GM21717 (cell line): ENCODE results near the gene ABCC10.
"Not testable (repeated sequence)": the region's sequence is repeated elsewhere in the genome, so short reads cannot be mapped to it uniquely, and the experiment has no call there.

Source experiments
- ATAC-seq: cut with Tn5 transposase; IDR thresholded peaks from one replicate; pipeline ENCODE4 v1.9.1; 2021; ENCODE audit warnings: mild to moderate bottlenecking, moderate library complexity; ENCODE audit not compliant: unreplicated experiment

Gene ABCC10

DNA sequence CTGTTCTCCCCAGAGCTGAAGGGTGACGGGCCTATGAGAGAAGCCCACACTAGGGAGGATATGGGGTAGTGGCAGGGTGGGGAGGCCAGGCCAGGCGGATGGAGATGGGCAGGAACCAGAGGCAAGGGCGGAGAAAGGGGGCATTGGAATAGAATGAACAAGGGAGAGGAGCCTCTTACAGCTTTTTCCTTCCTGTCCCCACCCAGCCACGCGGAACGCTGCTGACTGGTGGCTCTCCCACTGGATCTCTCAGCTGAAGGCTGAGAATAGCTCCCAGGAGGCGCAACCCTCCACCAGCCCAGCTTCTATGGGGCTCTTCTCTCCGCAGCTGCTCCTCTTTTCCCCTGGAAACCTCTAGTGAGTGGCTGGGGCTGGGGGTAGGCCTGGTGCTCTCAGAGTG lies 17.2 kb downstream of the ABCC10 start:
- ATAC-seq: no peak

DNA sequence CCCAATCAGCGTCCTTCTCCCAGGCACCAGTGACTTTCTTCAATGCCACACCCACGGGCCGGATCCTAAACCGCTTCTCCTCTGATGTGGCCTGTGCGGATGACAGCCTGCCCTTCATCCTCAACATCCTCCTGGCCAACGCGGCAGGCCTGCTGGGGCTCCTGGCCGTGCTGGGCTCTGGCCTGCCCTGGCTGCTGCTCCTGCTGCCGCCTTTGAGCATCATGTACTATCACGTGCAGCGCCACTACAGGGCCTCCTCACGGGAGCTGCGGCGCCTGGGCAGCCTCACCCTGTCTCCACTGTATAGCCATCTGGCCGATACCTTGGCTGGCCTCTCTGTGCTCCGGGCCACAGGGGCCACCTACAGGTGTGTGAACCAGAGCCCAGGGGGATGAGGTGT lies 18.2 kb downstream of the ABCC10 start:
- no peak for ATAC-seq

DNA sequence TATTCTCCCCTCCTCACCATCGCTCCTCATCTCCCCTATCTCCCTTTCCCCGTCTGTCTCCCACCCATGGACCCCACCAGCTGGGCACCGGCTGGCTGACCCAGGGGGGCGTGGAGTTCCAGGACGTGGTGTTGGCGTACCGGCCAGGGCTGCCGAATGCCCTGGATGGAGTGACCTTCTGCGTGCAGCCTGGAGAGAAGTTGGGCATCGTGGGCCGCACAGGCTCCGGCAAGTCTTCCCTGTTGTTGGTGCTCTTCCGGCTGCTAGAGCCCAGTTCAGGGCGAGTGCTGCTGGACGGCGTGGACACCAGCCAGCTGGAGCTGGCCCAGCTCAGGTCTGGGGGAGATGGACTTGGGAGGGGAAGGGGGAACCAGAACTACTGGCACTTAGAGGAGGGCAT lies 20.3 kb downstream of the ABCC10 start:
- no peak for ATAC-seq

DNA sequence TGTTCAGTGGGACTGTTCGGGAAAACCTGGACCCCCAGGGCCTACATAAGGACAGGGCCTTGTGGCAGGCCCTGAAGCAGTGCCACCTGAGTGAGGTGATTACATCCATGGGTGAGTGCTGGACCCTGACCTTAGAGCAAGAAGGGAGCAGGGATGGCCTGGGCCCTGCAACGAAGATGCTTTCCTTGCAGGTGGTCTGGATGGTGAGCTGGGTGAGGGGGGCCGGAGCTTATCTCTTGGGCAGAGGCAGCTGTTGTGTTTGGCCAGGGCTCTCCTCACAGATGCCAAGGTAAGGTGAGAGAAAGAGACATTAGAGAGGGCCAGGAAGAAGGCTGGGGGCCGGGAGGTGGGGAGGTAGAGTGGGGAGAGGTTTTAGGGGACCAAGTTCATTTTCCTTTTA lies 21.6 kb downstream of the ABCC10 start:
- no peak for ATAC-seq

DNA sequence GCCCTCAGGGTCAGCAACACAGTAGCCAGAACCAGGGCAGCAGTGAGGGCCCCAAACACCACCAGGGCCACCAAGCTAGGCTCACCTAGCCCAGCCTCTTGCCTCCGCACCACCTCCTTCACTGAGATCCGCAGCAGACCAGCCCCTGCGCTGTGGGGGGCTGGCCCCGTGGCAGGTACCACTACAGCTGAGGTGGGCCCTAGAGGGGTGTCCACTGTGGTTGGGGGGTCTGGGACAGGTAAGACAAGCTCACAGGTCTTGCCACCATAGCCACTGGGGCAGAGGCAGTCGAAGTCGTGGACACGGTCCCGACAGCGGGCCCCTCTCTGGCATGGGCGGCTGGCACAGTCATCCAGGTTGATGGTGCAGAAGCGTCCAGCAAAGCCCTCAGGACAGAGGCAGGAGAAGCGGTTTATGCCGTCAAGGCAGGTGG lies 23.4 kb downstream of the ABCC10 start:
- ATAC-seq: no peak

DNA sequence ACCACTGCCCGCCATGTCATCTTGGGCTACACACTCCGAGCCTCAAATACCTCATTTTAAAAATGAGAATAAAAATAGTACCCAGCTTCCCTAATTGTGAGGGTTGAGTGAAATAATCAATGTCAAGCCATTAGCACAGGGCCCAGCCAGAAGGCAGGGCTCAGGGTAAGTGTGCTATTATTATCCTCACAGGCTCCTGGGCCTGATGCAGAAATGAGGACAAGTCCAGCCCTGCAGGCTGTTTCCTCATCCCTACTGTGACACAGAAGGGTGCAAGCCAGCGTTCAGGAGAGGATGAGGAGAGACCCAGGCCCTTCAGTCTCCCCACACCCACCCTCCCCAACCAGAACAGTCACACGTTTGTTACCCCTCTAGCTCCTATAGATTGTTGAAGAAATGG lies 24.0 kb downstream of the ABCC10 start:
- ATAC-seq: no peak

DNA sequence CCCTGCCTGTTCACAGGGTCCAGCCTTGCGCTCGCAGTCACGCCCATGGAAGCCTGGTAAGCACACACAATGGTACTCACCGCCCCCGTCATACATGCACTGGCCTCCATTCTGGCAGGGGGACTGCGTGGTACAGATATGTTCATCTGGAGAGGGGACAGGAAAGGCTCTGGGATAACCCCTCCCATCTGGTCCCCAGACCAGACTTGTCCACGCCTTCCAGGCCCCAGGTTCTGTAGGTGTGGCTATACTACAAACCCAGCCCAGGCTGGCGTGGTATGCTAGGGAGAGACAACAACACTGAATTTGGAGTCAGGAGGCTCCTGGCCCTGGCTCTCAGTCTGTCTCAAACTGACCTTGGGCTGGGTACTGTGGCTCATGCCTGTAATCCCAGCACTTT lies 24.6 kb downstream of the ABCC10 start:
- ATAC-seq: no peak

DNA sequence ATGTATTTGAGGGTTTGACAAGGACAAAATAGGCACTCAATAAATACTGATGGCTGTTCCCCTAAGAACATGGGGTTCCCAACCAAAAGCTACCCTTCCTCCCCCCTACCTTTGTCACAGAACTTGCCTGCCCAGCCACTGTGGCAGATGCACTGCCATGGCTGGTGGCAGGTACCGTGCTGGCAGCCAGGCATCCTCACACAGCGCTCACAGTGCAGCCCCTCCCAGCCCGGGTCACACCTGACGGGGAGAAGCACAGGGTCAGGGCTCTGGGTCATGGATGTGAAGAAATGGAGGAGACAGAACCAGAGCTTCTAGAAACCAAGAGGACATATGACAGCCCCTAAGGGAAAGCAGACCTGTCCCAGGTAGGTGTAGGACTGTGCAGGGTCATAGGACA lies 25.6 kb downstream of the ABCC10 start:
- ATAC-seq: no peak

DNA sequence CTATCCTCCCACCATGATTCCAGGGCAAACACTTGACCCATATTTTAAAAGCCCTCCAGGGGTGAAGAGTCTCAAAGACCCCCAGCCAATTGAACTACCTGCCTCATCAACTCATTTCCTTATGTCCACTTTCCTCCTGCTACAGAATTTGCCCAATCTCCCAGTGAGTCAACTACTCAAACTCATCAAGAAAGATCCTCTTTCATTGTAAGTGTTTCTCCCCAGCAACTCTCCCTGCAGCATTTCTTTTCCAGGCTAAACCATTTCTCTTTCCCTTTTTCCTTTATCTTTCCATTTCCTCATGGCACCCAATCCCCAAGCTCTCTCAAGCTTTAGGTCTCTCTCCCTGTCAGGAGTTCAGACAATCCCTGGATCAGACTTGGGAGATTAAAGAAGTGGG lies 26.5 kb downstream of the ABCC10 start:
- no peak for ATAC-seq

DNA sequence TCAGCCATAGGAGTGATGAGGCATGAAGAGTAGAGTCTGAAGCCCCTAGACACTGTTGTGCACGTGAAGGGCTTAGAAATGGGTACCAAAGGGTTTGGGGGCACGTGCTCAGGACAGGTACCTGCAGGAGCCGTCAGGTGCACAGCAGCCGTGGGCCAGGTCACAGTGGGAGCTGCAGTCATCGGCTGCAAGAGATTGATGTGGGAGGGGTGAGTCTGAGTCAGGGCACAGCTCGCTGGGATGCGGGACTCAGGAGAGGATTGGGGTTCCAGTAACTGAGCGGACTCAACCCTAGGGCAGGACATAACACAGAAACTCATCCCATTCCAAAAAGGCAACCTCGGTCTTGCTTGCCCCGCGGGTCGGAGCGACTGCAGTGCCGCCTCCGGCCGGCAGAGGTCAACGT lies 27.0 kb downstream of the ABCC10 start:
- ATAC-seq: no peak

DNA sequence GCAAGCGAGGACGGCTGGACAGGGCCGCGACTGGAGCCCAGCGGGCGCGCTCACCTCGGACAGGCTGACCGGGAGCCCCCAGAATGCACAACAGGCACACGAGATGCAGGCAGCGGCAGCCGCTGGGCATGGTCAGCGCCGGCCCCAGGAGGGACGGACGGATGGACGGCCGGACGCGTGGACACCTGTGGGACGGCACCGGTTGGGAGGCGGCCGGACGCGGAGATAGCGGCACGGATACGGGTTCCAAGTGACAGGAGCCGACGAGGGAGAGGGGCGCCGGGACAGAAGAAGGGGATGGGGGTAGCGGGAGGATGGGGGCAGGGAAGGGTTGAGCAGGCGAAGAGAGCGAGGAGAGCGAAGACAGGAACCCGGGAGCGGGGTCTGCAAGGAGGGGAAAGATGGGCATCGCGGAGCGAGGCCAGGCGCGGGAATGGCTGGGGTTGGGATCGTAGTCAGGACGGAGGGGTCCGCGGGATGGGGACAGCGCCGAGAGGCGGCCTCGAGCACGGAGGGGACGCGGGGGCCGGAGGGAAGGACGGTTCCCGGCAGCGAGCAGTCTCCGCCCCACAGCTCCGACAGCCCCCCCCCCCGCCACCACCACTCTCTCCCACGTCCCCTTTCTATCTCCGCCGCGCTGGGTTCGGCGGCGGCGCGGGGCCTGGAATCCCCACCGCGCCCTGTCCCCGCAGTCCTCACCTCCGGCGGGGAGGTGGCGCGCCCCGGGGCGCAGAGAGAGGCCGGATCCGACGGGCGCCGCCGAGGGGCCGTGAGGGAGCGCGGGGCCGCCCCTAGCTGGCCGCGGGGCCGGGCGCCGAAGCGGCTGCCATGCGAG lies 27.6 kb downstream of the ABCC10 start:
- ATAC-seq: no peak

DNA sequence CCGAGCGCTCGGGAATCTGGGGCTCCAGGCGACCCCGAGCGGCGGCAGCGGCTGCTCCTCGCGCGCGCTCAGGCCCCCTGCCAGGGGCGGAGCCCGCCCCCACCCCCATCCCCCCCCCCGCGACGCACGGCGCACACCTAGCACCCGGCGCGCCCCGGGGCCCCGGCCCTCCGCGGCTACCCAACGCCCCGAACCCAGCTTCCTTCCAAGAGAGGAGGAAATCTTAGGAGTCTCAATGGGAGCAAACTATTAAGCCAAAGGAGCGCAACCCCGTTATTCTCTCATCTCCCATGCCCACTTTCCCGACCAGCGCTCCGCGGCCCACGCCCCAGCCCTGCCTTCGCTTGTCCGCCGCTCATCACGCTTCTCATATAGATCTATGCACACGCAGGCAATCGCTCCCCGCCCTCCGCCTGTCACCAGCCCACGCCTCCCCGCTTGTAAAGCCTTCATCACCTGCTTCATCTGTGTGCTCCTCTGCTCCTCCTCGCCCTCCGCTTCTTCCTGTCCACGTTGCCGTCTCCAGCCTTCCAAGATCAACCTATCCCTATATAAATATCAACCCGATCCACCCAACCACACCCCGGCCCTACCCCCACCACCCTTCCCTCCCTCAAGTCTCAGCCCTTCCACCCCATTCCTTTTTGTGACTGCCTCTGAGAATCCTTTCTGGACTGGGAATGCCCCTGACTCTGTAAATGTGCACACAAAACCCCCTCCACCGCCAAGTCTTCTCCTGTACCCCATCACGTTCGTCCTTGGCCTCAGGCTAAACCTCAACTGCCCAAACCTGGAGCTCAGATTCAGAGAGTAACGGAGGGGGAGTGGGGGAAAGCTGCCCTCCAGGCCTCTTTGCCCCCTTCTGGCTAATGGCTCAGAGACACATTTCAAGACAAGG lies 28.4 kb downstream of the ABCC10 start, which contains the start of gene DLK2:
TSS of gene DLK2 (minus strand) at position 18 of the 898 bp plus-strand sequence. CDS start 723 bp downstream, outside the sequence.
- no peak for ATAC-seq

DNA sequence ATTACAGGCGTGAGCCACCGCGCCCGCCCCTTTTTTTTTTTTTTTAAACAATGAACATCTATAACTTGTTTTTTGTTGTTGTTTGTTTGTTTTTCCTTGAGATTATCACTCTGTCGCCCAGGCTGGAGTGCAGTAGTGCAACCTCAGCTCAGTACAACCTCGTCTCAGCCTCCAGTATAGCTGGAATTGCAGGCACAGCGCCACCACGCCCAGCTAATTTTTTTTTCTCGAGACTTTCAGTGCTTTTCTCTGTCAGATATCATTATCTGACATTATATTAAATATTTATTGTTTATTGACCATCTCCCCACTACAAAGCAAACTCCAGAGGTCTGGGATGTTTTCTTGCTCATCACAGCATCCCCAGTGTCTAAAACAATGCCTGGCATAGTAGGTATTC lies 30.3 kb downstream of the ABCC10 start:
- ATAC-seq: no peak

DNA sequence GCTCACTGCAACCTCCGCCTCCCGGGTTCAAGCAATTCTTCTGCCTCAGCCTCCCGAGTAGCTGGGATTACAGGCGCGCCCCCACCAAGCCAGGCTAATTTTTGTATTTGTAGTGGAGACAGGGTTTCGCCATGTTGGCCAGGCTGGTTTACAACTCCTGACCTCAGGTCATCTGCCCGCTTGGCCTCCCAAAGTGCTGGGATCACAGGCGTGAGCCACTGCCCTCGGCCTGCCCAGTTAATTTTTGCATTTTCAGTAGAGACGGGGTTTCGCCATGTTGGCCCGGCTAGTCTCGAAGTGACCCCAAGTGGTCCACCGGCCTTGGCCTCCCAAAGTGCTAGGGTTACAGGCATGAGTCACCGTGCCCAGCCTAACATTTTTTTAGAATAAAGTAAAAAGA lies 30.8 kb downstream of the ABCC10 start:
- ATAC-seq: not testable (repeated sequence)

DNA sequence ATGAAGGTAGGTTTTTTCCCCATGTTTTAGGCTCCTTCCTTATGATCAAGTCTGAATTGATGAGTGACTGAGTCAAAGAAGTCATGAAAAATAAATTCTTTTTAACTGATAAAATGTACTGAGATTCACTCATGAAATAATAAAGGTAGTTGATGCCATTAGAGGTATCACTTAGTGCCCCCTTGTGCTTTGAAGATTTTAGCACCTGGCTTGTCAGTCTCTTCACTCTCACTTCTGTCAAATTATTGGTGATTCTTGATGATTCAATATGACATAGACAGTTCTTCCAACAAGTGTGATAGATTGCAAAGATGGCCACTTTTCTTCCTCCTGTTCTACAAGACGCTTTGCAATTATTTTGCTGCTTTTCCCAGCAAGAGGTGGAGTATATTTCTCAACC lies 32.2 kb downstream of the ABCC10 start:
- ATAC-seq: no peak

DNA sequence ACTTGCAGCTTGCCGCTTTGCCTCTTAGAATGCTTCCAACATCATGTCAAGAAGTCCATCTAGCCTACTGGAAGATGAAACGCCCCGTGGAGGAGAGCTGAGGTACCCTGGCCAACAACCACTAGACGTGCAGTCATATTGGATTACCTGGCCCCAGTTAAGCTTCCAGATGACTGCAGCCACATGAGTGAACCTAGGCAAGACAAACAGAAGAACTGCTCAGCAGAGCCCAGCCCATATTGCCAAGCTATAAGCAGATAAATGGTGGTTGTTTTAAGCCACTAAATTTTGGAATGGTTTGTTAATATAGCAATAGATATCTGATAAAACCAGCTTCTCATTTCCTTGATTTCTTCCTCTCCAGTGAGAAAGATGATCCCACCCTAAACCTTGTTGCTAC lies 32.7 kb downstream of the ABCC10 start:
- no peak for ATAC-seq

DNA sequence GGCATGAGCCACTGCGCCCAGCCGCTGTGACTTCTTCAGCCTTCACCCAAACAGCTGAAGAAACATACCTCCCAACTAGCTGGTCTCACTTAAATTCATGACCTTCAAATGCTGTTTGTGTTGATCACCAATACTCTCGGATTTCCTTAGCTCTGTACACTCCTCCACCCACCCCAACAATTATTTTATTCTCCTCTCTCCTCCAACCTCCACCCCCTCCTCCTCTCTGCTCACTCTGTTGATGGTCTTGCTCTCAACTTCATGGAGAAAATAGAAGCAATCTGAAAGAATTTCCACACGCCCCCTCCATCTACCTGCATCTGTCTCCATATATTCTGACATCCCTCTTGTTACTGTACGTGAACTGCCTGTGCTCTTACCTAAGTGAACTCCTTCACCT lies 34.6 kb downstream of the ABCC10 start:
- no peak for ATAC-seq

DNA sequence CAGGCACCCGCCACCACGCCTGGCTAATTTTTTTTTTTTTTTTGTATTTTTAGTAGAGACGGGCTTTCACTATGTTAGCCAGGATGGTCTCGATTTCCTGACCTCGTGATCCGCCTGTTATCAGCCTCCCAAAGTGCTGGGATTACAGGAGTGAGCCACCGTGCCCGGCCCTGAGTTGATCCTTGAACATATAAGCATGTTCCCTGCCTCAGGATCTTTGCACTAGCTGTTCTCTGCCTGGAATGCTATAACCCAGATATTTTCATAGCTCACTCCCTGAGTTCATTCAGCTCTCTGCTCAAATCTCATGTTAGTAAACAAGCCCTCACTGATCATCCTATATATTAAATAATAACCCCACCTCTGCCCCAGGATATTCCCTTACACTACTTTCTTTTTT lies 37.0 kb downstream of the ABCC10 start:
- ATAC-seq: no peak

DNA sequence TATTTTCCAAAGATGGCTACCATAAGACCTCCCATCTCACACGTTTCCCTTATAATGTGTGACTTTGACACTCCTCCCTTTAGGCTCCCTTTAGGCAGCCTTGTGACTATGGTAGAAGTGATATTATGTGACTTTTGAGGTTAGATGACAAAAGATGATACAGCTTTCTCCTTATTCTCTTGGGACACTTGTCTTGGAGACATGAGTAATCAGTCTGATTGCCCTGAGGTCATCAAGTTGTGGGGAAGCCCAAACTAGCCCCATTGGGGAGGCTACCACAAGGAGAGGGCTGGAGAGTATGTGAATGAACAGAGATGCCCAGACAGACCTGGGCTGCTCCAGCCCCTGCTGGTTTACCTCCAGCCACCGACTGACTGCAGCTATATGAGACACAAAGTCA lies 38.6 kb downstream of the ABCC10 start:
- ATAC-seq: no peak

DNA sequence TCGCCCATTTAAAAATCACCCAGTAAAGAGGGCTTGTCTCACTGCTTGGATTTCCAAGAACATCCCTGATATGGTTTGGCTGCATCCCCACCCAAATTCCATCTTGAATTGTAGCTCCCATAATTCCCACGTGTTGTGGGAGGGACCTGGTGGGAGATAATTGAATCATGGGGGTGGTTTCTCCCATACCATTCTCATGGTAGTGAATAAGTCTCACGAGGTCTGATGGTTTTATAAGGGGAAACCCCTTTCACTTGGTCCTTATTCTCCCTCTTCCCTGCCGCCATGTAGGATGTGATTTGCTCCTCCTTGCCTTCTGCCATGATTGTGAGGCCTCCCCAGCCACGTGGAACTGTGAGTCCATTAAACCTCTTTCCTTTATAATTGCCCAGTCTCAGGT lies 39.9 kb downstream of the ABCC10 start:
- not testable (repeated sequence) for ATAC-seq

DNA sequence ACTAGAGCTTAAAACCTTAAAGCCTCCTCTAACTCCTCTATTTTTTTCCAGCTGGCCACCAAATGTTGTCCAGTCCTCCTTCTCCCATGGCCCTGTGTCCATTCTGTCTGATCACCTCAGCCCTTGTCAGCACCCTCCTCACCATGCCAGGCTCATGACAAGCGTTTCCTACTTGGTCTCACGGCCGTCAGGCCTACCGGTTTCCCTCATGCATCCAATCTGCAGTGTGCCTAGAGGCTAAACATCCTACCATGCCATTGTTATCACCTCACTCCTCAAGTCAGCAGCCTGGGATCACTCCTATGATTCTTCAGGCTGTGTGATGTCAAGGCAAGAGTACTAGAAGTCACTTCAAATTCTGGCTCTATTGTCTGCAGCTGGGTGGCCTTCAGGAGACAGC lies 40.4 kb downstream of the ABCC10 start:
- ATAC-seq: no peak

DNA sequence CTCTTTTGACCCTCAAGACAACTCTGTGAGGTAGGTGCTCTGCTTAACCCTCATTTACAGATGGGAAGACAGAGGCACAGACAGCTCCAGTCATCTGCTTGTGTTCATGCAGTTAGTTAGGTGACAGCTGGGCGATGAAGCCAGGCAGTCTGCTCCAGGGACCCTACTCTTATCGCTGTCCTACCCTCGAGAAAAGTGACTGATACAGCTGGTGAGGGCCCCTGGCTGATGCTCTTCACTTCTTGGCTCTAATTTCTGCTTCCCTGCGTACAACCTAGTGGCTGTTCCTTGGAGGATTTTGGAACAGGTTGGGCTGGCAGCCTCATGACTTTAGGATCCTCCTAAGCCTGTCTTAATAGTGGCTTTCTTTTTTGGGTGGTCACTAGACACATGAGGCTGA lies 40.9 kb downstream of the ABCC10 start:
- no peak for ATAC-seq
